ENCODE data around the gene CCDC70.

Gene CCDC70

DNA sequence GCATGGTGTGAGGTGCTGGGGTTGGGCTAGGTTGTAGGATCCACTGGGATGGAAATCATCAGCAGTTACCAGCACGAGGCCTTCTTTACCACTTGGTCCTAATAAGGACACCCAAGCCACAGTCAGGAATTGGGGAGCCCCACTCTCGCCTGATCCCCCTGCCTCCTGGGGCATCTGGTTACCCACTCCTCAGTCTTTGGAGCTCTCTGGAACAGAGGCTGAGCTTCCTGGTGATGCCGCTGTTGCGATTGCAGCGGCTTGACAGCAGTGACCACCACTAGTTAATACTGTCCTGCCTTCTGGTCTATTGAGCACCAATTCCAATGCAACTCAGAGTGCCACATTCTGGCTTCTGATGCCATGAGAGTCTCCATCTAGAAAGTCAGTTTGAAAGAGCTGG is 30.2 kb upstream of the CCDC70 start:
- no peak for DNase-seq

DNA sequence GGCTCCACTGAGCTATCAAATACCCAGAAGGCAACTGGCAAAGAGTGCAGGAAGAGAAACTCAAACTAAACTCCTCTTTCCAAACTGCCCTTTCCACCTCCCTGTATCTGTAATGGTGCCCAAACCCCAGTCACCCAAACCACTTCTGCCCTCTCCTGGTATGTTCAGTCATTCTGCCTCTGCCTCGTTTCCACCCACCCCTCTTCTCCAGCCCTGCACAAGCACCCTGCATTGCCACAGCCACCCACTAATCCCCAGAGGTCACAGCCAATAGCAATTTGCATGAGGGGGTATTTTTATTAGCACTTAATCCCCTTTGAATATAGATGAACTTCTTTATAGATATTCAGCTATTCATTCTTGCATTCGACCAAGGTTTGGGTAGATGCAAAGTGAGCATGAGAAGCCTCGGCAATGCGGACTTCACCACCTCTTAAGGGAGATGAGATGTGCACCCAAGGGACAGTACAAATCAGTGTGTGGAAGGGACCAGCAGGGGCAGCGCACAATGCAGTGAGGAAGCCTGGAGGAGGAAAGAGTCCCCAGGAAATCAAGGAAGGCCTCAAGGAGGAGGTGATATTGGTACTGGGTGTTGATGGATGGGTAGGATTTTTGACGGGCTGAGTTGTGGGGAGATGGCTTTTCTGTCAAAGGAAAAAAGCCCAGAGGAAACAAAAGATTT is 29.2 kb upstream of the CCDC70 start:
- peak; percentile 58 for DNase-seq

DNA sequence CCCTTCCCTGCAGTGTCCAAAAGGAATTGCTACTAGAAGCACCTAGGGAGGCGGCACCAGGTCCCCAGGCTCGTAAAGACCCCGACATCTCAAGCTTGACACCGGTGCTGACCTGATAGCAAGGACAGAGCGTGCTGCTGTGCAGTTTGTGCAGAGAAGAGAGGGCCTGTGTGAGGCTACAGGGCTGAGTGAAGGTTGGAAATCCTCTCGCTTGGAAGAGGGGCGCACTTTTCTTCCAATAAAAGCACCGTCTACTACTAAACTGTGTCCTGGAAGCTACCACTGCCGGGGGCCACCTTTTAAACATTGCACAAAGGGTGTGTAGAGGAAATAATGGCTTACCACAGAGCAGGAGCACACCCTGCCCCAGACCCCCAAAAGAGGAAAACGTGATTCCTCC is 27.8 kb upstream of the CCDC70 start:
- DNase-seq = no peak

DNA sequence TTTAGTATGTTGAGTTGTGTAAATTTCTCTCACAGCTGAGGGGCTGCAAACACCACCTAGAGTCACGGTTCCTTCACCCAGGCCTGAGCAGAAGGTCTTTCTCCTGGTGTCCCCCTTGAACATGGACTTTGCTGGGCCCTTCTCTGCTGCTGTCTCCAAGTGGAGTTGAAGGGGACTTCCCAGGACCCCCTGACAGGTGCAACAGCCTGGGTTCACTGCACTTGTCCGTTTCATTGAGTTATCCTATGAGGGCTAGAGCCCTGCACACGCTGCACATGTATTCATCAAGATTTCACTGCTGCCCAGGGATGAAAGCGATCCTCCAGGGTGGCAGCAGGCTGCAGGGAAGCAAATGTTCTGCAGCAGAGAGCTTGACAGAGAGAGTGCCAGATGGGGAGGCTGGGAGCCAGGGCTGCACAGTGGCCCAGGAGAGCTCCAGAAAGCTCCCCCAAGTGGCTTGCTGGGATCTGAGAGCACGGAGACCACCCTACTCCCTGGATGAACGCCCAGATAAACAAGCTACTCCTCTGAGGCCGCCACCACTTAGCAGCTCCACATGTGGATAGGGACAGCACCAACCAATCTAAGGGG is 27.1 kb upstream of the CCDC70 start:
- no peak for DNase-seq

DNA sequence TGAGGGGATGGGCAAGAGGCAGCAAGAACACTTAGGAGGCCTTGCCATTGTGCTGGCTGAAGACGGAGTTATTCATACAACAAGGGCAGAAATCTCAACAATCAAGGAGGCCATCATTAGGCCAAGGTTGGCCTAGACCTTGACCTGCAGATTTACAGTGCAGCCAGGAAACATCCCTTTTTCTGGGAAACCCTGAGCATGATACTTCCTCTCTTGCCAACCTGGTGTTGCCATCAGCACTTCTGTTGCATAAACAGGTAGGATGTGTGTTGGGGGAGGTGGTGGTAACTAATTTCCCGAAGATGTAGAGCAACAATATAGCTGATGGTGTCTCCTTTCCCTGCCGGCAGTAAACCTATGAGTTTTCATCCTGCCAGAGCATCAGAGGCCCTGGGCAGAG is 24.8 kb upstream of the CCDC70 start:
- no peak for DNase-seq

DNA sequence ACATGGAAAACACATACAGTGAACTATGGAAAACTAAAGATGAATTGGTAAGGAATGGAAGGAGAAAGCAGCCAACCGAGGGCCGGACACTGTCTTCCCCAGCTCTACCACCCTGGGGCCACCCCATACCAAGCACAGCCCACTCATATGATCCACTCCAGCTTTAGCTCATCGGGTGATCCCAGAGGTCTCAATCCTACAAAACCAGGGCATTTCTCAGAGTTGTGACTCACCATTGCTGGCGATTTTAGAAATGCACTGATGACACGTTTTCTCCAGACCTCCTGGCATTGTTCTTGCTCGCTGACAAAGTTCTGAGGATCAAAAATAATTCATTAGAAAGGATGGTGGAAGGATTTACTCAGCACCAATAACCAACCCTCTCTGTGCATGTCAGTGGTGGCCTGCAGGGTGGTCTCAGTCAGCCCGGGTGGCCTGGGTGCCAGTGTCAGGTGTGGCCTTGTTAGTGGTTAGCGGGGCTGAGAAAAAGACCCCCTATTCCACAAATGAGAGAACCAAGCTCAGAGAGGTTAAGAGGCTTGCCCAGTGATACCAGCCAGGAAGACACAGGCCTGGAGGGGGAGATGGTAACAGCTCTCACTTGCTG is 23.4 kb upstream of the CCDC70 start:
- DNase-seq = no peak

DNA sequence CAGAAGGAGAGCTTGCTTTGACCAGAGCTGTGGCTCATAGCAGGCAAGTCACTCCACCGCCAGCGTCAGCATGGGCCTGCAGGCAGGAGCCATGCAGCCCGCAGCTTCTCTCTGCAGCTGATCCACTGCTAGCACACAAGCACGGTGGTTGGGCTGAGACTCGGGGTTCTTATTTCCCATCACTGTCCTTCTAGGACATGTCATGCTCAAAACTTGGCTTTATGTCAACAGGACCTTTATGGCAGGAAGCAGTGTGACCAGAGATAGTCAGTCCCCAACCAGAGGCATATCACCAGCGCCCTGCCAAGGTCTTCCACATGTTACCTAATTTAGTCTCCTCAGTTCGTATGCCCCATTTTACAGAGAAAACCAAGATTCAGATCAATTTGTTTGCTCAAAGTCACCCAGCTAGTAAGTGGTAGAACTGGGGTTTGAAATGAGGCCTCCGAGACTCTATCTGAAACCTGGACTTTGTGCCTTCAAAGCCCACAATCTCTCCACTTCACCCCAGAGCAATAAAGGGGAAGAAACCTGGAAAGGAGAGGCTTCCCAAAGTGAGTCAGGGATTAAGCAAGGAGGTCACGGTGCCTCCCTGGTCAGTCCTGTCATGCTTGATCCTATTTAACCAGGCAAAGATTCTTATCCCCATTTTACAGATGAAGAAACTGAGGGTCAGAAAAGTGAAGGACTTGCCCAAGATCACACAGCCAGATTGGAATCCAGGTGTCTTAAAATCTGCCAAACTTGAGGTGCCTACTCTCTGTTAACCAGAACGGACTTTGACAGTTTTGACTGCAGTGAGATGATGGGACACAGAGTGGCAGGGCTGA is 21.8 kb upstream of the CCDC70 start:
- no peak for DNase-seq

DNA sequence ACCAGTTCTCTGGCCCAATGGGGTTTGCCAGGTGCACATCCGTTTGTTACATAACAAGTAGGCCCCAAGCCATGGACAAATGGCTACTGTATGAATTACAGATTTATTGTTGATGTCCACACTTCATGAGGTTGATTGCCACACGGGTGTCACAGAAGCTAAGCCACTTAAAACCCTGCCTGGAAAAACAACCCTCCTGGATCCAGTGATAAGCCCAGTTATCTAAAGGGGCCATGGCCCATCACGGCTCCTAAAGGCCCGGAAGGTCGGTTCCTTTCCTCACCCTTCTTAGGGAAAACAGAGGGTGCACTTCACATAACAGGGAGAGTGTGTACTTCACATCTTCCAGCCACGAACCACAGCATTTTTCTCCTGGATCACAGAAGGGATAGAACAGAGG is 20.9 kb upstream of the CCDC70 start:
- DNase-seq = no peak

DNA sequence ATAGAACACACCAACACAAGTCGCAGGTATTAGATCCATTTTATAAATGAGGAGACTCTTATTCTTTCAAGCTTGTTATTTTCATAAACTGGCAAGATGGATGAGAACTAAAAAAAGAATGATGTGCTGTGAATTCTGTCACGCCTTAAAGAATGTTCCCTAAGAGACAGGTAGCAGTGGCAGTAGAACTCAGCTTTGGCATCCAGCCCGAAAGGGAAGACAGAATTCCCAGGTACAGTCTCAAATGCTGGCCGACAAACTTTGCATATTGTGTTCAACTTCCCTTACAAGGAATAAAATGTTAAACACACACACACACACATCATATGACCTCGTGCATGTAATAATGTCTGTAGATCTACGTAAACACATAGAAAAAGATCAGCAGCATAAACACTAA is 20.0 kb upstream of the CCDC70 start:
- no peak for DNase-seq

DNA sequence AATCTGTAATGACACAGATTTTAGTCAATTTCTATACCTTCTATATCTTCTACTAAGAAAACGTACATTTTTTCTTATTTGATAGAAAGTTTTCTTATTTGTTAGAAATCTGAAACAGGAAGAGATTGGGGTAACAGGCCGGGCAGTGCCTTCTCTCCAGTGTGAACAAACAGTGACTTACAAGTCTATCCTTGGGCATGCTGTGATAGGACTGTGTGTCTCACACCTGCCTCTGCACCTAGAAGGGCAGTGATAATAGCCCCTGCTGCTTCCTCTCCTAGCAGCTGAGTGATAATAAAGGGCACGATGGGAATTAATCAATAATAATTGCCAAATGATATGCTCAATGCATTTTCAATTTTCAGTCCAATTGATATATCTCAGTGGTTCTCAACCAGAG is 18.2 kb upstream of the CCDC70 start:
- DNase-seq = no peak

DNA sequence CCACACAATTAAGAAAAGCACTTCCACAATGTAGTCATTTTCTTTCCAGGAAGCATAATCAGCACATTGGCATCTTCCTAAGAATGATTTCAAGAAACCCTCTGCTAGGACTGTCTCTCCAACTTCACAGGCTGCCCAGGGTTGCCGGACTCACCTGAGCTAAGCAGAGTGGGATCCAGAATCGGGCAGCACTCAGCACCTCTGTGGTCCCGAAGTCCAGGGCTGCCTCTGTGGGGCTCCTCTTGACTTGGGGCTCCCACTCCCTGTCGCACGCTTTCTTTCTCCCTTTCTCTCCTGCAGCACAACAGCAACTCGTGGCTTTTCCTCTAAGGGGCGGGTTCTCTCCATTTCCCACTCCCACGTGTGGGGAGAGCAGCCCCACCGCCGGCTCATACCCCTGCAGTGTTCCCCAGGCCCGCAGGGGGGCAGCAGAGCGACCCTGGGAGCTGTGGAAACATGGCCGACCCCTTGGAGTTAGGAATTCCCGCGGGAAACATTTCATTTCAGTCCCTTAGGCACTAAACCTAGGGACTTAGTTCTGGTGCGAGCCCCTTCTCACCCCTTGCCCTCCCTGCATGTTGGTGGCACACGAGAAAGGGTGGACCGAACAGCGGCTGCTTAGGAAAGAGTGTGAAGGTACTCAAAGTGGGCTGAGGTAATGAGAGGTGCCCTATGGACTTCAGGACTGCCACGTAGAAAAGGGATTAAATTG is 16.8 kb upstream of the CCDC70 start, which contains the start of gene TMEM272:
TMEM272 (minus strand) TSS at position 316 of the 712 bp plus-strand sequence. CDS start 6,647 bp downstream, outside the sequence.
- DNase-seq = peak; percentile 65

DNA sequence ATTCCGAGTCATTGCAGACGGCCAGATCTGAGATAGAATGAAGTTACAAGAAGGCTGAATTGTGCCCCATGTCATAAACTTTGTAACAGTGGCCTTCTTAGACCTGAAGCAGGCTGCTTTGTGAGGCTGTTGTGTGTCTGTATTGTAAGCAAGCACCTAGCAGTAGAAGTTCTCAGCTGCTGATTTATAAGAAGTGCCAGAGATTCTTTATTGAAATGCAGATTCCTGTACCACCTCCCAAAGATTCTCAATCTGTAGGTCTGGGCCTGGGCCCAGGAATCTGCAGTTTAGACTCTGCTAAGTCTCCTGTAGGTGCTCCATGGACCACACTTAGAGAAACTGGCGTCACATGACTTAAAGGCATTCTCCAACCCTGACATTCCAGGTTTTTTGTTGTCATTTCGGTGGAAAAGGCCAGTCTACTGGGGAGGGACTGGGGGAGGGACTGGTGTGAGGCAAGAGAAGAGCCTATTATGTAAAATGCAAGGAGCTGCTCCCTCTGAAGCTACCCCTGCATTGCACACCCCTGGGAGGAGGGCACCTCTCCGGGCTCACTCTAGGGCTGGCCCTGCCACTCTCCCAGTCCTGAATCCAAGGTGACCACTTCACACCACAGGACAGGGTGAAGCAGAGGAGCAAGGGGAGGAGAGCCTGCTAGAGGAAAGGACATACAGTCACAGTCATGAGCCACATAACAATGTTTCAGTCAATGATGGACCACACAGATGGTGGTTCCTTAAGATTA is 16.0 kb upstream of the CCDC70 start:
- DNase-seq = no peak

DNA sequence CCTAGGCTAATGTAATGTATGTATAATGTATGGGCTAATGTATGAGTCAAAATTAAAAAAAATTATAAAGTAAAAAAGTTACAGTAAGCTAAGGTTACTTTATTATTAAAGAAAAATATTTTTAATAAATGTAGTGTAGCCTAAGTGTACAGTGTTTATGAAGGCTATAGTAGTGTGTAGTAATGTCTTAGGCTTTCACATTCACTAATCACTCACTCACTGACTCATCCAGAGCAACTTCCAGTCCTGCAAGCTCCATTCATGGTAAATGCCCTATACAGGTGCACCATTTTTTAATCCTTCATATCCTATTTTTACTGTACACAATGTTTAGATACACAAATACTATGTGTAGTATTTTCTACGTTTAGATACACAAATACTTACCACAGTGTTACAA is 15.0 kb upstream of the CCDC70 start:
- DNase-seq = peak; percentile 33

DNA sequence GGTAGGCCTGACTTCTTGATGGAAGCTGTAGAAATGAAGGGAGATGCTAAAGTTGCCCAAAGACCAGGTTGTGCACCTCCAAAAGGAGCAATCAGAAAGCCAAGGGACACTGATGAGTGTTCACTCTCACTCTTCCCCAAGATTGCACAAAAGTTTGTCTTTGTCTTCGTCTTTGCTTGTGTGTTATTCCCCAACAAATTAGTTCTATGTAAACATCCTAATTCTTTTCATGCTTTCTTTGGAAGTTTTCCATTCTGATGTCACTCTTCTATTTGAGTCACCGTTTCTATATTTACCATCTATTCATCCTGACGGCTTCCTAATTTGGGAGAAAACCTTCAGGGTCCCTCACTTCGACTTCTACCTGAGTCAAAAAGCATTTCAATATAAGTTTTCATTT is 13.1 kb upstream of the CCDC70 start:
- no peak for DNase-seq

DNA sequence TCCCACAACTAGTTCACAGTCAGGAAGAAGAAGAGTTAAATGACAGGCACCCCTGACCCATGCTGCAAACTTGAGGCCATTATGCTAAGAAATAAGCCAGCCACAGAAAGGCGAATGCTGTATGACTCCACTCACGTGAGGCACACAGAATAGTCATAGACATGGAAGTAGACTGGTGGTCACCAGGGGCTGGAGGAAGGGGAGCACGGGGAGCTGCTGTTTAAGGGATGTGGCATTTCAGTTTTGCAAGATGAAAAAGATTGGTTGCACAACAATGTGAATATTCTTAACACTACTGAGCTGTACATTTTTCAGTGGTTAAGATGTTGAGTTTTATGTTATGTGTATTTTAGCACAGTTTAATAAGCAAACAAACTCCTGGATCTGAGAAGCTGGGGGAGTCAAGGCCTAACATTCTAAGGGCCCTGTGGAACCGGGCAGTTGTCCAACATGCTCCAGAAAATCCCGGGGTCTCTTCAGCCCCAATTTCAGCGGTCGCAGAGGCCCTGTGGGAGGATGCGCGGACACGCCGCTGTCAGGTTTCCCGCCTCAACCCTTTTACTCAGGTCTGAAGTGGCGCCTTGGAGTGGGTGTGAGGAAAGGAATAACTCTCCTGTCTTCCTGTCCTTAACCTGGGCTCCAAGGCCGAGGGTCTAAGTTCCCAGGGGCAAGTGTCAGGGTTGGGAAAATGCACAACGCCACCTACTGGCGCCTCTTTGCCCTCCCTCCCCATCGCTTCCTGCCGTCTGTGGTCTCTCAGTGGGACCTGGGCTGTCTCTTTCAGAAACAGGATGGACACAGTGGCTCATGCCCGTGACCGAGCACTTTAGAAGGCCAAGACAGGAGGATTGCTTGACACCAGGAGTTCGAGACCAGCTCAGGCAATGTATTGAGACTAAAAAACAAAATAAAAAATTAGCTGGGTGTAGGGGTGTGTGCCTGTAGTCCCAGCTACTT is 12.3 kb upstream of the CCDC70 start:
- peak; percentile 40 for DNase-seq

DNA sequence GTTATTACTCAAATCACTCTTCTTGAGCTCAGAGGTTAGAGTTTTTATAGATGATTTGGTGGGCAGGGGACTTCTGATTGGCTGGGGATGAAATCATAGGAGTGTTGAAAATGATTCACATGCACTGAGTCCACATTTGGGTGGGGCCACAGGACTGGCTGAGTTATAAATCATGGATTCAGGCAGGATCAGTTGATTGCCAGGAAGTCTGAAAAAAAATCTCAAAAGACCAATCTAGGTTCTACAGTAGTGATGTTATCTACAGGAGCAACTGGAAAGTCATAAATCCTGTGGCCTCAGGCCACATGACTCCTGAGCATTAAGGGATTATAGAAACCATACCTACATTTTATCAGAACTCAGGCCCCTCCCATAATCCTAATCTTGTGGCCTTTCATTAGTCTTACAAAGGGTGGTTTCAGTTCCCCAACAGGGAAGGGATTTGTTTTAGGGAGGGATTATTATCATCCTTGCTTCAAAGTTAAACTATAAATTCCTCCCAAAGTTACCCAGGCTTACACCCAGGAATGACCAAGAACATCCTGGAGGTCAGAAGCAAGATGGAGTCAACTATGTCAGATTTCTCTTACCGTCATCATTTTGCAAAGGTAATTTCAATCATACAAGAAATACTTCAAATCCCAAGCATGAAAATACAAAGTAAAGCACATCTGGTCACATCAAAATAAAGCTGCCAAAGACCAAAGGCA is 5.6 kb upstream of the CCDC70 start:
- DNase-seq = no peak

DNA sequence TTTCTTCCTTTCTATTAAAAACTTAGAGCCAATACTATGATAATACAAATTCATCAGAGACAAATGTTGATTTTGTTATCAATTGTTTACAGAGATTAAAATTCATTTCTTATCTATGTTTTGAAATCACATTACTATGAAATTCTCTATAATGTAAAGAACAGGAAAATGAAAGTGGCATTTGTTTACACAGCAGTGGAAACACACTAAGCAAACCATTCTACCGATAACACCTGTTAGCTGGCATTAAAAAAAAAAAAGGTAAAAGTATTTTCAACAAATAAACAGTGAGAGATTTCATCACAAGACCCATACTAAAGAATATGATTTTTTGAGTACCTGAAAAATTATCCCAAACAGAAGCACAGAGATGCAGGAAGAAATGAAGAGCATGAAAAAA is 4.8 kb upstream of the CCDC70 start:
- no peak for DNase-seq

DNA sequence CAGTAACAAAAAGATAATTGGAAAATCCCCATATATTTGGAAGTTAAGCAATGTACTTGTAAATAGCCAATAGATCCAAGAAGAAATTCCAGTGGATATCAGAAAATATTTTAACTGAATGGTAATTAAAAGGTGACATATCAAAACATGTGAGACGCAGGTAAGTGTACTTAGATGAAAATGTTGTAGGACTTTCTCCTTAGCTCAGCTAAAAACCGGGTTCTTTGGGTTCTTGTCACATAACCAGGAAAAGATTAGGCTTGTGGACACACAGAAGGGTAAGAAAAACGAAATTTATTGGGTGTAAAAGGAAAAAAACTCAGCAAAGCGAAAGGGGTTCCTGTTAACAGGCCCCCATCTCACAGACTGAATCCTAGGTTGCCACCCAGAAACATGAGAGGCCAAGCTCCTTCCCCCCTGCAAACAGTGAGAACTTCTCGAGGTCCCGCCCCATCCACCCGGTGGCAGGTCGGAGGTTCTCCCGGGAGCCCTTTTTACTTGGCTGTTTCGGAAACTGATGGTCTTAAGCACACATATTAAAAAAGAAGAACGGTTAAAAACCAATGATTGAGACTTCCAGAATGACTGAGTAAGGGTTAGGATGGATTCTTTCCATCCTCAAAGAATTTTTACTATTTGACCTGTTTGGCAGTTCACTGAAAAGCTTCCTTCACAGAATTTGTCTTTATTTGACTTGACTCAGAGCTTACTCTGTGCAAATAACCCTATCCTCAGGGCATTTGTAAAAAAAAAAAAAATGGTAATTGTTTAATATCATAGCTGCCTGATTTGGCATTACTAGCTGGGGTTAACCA is 3.1 kb upstream of the CCDC70 start:
- DNase-seq = no peak

DNA sequence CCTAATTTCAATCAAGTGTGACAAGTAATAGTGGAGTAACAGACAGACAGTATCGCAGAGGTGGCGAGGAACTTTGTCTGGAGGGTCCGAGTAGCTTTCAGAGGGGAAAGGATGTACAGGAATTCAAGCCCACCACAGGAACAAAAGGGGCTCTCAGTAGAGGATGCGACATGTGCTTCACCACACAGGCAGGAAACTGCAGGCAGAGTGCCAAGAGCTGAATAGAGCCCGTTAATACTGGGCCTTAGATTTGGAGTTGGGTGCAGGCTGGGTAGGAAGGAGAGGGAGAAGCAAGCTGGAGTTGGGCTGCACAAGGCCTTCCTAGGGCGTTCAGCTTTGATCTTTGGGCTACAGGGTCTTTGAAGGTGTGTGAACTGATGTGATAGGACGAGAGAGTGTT is 1.2 kb downstream of the CCDC70 start:
- DNase-seq = no peak
